ENCODE results near the gene TPRG1L. TPM values are rescaled to one million over a fixed set of nuclear protein-coding genes. Genes with fewer than 3 reads are reported as not detected.
A peak's percentile ranks its signal among the peaks of the same experiment; 100 is the strongest.

TPRG1L gene
- total and polyA plus RNA-seq, 3 donors from 2014 or later, result 30.6 to 40.9 (median 33.3) TPM

DNA sequence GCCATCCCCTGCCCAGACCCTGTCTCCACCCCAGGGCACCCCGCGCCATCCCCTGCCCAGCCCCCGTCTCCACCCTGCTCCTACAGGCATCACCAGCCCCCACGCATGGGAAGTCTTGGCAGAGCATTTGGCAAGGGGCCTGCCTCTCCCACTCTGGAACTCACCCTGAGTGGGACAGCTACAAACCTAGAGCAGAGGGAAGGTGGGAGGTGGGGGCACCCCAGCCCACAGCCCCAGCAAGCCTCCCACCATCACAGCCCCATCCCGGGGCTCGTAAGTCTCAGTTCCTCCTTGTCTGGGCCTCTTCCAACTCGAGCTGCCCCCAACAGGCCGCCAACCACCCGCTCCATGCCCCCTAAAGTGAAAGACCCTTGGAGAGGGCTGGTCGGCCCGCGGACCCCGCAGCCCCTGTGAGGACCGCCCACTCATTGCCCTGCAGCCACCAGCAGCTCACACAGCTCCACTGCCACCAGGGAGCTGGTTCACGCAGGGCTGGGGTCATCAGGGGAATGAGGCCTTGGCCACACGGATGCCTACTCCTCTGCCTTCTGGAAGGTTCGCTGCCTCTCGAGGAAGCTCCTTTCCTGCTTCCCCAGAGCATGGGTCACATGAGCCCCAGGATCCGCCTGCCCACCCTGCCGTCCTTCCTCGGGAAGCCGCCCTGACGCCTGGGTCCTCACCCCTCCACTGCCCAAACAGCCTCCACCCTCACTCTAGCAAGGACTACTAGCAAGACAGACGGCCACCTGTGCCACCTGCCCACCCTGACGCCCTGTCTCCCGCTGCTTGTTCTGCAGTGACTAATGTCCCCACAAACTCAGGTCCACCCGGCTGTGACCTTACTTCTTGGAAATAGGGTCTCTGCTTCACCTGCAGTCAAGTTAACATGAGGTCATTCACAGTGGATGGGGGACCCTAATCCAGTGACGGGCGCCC, 27.9 kb upstream of the TPRG1L start:
- DNase-seq, result no peak
- H3K4me3 ChIP-seq, result no peak overlapping the region
- intact Hi-C loops (cut with DNase I; ENCODE audit: low total_unique reads), result no loop called here
- H3K27me3 ChIP-seq, result no peaks in the 10 kb centered on the region
- 87% methylated on average over 25 to 27 of the region's 29 CpGs for WGBS, 2 donors
- TF ChIP-seq, protein P1, sequence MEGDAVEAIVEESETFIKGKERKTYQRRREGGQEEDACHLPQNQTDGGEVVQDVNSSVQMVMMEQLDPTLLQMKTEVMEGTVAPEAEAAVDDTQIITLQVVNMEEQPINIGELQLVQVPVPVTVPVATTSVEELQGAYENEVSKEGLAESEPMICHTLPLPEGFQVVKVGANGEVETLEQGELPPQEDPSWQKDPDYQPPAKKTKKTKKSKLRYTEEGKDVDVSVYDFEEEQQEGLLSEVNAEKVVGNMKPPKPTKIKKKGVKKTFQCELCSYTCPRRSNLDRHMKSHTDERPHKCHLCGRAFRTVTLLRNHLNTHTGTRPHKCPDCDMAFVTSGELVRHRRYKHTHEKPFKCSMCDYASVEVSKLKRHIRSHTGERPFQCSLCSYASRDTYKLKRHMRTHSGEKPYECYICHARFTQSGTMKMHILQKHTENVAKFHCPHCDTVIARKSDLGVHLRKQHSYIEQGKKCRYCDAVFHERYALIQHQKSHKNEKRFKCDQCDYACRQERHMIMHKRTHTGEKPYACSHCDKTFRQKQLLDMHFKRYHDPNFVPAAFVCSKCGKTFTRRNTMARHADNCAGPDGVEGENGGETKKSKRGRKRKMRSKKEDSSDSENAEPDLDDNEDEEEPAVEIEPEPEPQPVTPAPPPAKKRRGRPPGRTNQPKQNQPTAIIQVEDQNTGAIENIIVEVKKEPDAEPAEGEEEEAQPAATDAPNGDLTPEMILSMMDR (IDR thresholded peaks at IDR 0.05), result no peak
- no peak for TF ChIP-seq POLR2A (IDR thresholded peaks at IDR 0.05)
- H3K27ac ChIP-seq, result no peak overlapping the region
- H3K36me3 ChIP-seq (ENCODE audit: low read depth, missing control alignments), result no peaks in the 10 kb centered on the region
- peaks cover 14% of the 10 kb centered on the region for H3K4me1 ChIP-seq
- no peaks in the 10 kb centered on the region for H3K9me3 ChIP-seq

DNA sequence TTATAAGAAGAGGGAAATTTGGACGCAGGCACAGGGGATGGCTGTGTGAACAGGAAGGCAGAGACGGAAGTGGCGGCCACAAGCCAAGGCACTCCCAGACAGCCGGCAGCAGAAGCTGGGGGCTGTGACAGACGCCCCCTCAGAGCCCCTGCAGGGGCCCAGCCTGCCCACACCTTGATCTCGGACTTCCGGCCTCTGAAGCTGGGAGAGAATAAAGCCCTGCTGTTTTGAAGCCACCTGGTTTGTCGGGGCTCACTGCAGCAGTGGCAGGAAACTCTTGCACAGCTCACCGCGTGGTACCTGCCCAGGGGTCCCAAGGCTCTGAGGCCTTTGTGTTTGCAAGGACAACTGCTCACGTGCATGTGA, 27.2 kb upstream of the TPRG1L start:
- Histone ChIP-seq H3K27ac (no peak overlapping the region), H3K9me3 (no peaks in the 10 kb centered on the region), H3K4me1 (peaks cover 14% of the 10 kb centered on the region), H3K27me3 (no peaks in the 10 kb centered on the region), H3K36me3 (ENCODE audit: low read depth, missing control alignments) (no peaks in the 10 kb centered on the region), H3K4me3 (no peak overlapping the region)
- TF ChIP-seq POLR2A (IDR thresholded peaks at IDR 0.05), result no peak
- TF ChIP-seq, protein P1 (IDR thresholded peaks at IDR 0.05), result no peak
- DNase-seq, result no peak
- 79 to 81% methylated on average over 11 of the region's 11 CpGs for WGBS, 2 donors
- intact Hi-C loops (cut with DNase I; ENCODE audit: low total_unique reads), result no loop called here

DNA sequence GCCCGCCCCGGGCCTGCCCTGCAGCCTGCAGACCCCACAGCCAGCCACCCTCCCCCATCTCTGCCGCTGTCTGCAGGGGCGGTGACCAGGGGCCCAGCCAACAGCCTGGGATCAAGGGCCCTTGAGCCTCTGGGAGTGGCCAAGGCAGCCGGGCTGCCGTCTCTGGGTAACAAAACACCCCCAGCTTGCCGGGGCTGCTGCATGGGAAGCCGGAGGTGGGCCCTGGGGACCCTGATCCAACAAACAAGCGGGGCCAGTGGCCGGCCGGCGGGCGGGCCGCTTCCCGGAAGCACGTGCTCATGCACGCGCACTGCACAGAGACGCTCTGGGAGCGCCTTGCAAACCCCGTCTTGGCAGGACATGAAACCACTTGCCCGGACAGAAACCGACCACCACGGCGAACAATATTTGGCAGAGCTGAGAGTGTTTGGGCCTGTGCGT, 26.7 kb upstream of the TPRG1L start:
- H3K36me3 ChIP-seq (ENCODE audit: low read depth, missing control alignments), result no peaks in the 10 kb centered on the region
- H3K4me3 ChIP-seq, result no peak overlapping the region
- H3K4me1 ChIP-seq, result peaks cover 14% of the 10 kb centered on the region
- TF ChIP-seq, protein P1 (IDR thresholded peaks at IDR 0.05), result no peak
- no peak for TF ChIP-seq POLR2A (IDR thresholded peaks at IDR 0.05)
- intact Hi-C loops (cut with DNase I; ENCODE audit: low total_unique reads), result no loop called here
- no peaks in the 10 kb centered on the region for H3K27me3 ChIP-seq
- 34 to 49% methylated on average over 10 to 26 of the region's 26 CpGs for WGBS, 2 donors
- no peak overlapping the region for H3K27ac ChIP-seq
- H3K9me3 ChIP-seq, result no peaks in the 10 kb centered on the region
- DNase-seq, result peak; percentile 51

DNA sequence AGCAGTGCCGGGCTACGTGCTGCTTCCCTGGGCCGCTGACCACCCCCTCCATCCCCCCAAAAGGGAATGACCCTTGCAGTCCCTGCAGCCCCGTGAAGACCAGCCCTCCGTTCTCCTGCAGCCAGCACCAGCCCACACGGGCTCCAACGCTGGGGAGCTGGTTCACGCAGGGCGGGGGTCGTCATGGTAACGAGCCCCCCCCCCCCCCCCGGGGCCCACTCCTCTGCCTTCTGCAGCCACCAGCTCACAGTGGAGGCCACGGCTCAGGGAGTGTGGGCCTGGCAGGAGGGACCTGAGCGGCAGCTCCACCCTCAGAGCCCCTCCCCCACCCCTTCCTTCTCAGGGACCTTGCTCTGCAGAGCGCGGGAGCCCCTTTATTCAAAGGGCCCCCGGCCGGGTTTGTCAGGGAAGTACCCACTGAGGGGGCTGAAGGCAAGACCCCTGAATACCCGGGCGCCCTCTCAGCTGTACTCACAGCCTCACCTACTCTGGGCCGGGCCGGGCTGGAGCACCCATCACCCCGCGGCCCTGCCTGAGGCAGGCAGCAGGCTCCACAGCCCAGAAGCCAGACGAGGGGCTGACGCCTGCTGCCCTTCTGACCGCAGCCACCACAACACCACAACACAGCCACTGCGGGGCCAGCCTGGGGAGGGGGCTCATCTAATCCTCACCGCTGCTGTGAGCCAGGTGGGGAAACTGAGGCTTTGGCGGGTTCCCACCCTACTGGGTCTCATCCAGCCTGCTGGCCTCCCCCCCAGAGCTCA, 26.1 kb upstream of the TPRG1L start:
- H3K4me1 ChIP-seq, result peaks cover 14% of the 10 kb centered on the region
- intact Hi-C loops (cut with DNase I; ENCODE audit: low total_unique reads), result no loop called here
- no peak for DNase-seq

More for the DNA sequence above, 26.1 kb upstream of the TPRG1L start:
- Histone ChIP-seq H3K36me3 (ENCODE audit: low read depth, missing control alignments) (no peaks in the 10 kb centered on the region), H3K27ac (no peak overlapping the region), H3K27me3 (no peaks in the 10 kb centered on the region), H3K9me3 (no peaks in the 10 kb centered on the region), H3K4me3 (no peak overlapping the region)
- WGBS, 2 donors, result 66 to 74% methylated on average over 10 to 30 of the region's 30 CpGs
- TF ChIP-seq, protein P1 (IDR thresholded peaks at IDR 0.05), result no peak
- TF ChIP-seq POLR2A (IDR thresholded peaks at IDR 0.05), result no peak

Data from testis (tissue), 3 donors.